GM12878 (cell line): ENCODE results near the gene WDR91. TPM values are rescaled to one million over a fixed set of nuclear protein-coding genes. Genes with fewer than 3 reads are reported as not detected.

ENCODE experiments used
- ATAC-seq: fragments of 200-7000 bp; cut with Tn5 transposase; 3 replicates; pipeline ENCODE4 v1.9.1; 2020; ENCODE audit warnings: mild to moderate bottlenecking, moderate library complexity
- BruUV-seq: library from RNA; stranded (reverse); fragments of 400-500 nt; replicated peaks from 2 replicates; lab custom pipeline; 2021; lab: Mats Ljungman, UMichigan
- CTCF ChIA-PET: fragments of 300-600 bp; sonication (Branson Sonifier 250); formaldehyde crosslinking; extraction: SDS; loops from one replicate; lab custom pipeline; 2021; ENCODE audit warnings: inconsistent platforms; lab: Yijun Ruan, JAX
- POLR2A ChIA-PET: fragments of 350-600 bp; formaldehyde crosslinking; extraction: SDS; loops from one replicate; lab custom pipeline; 2021; ENCODE audit warnings: inconsistent platforms; lab: Charles Lee
- RAD21 ChIA-PET: fragments of 300-600 bp; sonication (Branson Sonifier 250); formaldehyde crosslinking; loops from one replicate; lab custom pipeline; 2023; ENCODE audit warnings: antibody characterized with exemption; ENCODE audit not compliant: unreplicated experiment; lab: Charles Lee
- SMC1A ChIA-PET: fragments of 300-600 bp; sonication (Branson Sonifier 250); formaldehyde crosslinking; loops from one replicate; lab custom pipeline; 2023; ENCODE audit not compliant: unreplicated experiment, uncharacterized antibody; lab: Charles Lee
- DNase-seq: peaks from one replicate; pipeline ENCODE4 v3.0.0-alpha.2; 2011; ENCODE audit warnings: low read depth, low spot score
- FAIRE-seq: peaks from 3 replicates; lab custom pipeline; 2011; peaks lifted over from hg19 to GRCh38; lab: Jason Lieb, UNC
- H2AFZ ChIP-seq: 2 replicates; pipeline ENCODE4 v1.6.0; 2011; ENCODE audit warnings: low read depth, low read length, control low read depth; ENCODE audit not compliant: control insufficient read depth
- H3K27ac ChIP-seq: 2 replicates; pipeline ENCODE4 v1.5.1; 2011; ENCODE audit warnings: control low read depth; ENCODE audit not compliant: control insufficient read depth, insufficient read depth
- H3K27me3 ChIP-seq, 2 experiments: replicated peaks in 1 of 2; 2 replicates each; pipeline versions ENCODE4 v1.6.0 to v1.6.1; 2011; ENCODE audit warnings: low read length in 1 of 2; ENCODE audit not compliant: control insufficient read depth in 2 of 2, insufficient read depth in 2 of 2
- H3K36me3 ChIP-seq, 2 experiments: 2 replicates each; pipeline ENCODE4 v1.5.1; 2011; ENCODE audit warnings: low read length in 1 of 2; ENCODE audit not compliant: control insufficient read depth in 2 of 2, insufficient read depth in 2 of 2
- H3K4me1 ChIP-seq: 2 replicates; pipeline ENCODE4 v1.6.1; 2011; ENCODE audit warnings: mild to moderate bottlenecking, low read length, moderate library complexity, mixed read lengths; ENCODE audit not compliant: control insufficient read depth, insufficient read depth
- H3K4me2 ChIP-seq: 2 replicates; pipeline ENCODE4 v1.6.0; 2011; ENCODE audit warnings: control low read depth; ENCODE audit not compliant: control insufficient read depth, insufficient read depth
- H3K4me3 ChIP-seq: fragments of 200-600 bp; sonication (generic); 2 replicates; pipeline ENCODE4 v1.5.1; 2016
- H3K79me2 ChIP-seq: 2 replicates; pipeline ENCODE4 v1.6.0; 2011; ENCODE audit warnings: low read length; ENCODE audit not compliant: control insufficient read depth, insufficient read depth
- H3K9ac ChIP-seq: 2 replicates; pipeline ENCODE4 v1.8.0; 2011; ENCODE audit warnings: low read length, control low read depth, mixed read lengths; ENCODE audit not compliant: control insufficient read depth, insufficient read depth
- H3K9me3 ChIP-seq: replicated peaks from 3 replicates; pipeline ENCODE4 v1.5.1; 2011; ENCODE audit warnings: mild to moderate bottlenecking, low read length; ENCODE audit not compliant: control insufficient read depth, insufficient read depth
- H4K20me1 ChIP-seq: 2 replicates; pipeline ENCODE4 v1.6.0; 2011; ENCODE audit not compliant: control insufficient read depth, insufficient read depth
- BRCA1 ChIP-seq: IDR thresholded peaks from 2 replicates; pipeline ENCODE4 v1.6.1; 2011; ENCODE audit warnings: low read depth, low read length, improper control_type of control experiment
- CTCF ChIP-seq, 3 experiments: IDR thresholded peaks in 2 of 3; conservative IDR thresholded peaks in 1 of 3; 2 replicates each; pipeline ENCODE4 v1.5.1; 2011; ENCODE audit warnings: low read depth in 3 of 3, low read length in 3 of 3, mild to moderate bottlenecking in 3 of 3, control low read depth in 2 of 3, moderate library complexity in 2 of 3, inconsistent platforms in 1 of 3, mixed read lengths in 1 of 3; ENCODE audit not compliant: control insufficient read depth in 2 of 3, insufficient read depth in 1 of 3; ENCODE audit errors: extremely low read depth in 1 of 3
- SP1 ChIP-seq: IDR thresholded peaks from one replicate; pipeline ENCODE4 v1.6.1; 2011; ENCODE audit warnings: low read depth, low read length
- YY1 ChIP-seq: IDR thresholded peaks from 2 replicates; pipeline ENCODE4 v1.6.1; 2011; ENCODE audit warnings: low read depth, mild to moderate bottlenecking, low read length
- ZBTB33 ChIP-seq: fragments of 450-650 bp; IDR thresholded peaks from 2 replicates; pipeline ENCODE4 v1.6.1; 2017; ENCODE audit warnings: mild to moderate bottlenecking
- ZSCAN29 ChIP-seq: fragments of 450-650 bp; IDR thresholded peaks from 2 replicates; pipeline ENCODE4 v1.6.1; 2017; ENCODE audit warnings: mild to moderate bottlenecking, moderate library complexity
- WGBS: methylation state at CpG from one replicate; pipeline ENCODE4 v1.1.6; 2016; ENCODE audit warnings: low lambda C conversion rate; ENCODE audit not compliant: insufficient replicate concordance, insufficient coverage; ENCODE audit errors: missing lambda C conversion rate; 5-methylcytosine and 5-hydroxymethylcytosine counted together
- in situ Hi-C: fragments of 300-500 bp; cut with MboI; formaldehyde crosslinking; loops from 9 replicates; pipeline ENCODE4 v1.14.3; 2018; ENCODE audit warnings: mixed read lengths
- intact Hi-C: fragments of 100-400 bp; cut with micrococcal nuclease; formaldehyde crosslinking; loops from one replicate; pipeline ENCODE4 v1.14.2; 2022; ENCODE audit not compliant: unreplicated experiment
- polyA plus RNA-seq, 11 experiments: library from polyadenylated mRNA; depleted of rRNA in 4 of 11; unstranded in 6 of 11; stranded (reverse) in 5 of 11; fragments of >200 nt; fragmentation: Nextera tagmentation in 4 of 11; fragmentation: Illumina TruSeq in 1 of 11; extraction: Ambion mirVana in 4 of 11; extraction: Trizol in 1 of 11; gene quantifications; 1 replicate in 1 of 11; 2 replicates in 10 of 11; pipeline versions ENCODE4 v1.2.1 to v1.2.3, GENCODE V29; 2011 to 2016; ENCODE audit warnings: inconsistent platforms in 2 of 11, missing spikeins in 2 of 11, low read depth in 1 of 11
- total RNA-seq, 4 experiments: library from RNA; depleted of rRNA in 3 of 4; stranded (reverse); fragments of >200 nt in 3 of 4; fragmentation: Illumina TruSeq in 1 of 4; extraction: Trizol in 1 of 4; gene quantifications; 2 replicates each; pipeline versions ENCODE4 v1.2.1 to v1.2.3, GENCODE V29; 2013 to 2021

Gene WDR91
- total and polyA plus RNA-seq, 10 of the 15 experiments (the other 5 are each of a cell fraction or from before 2014, with no cell fraction given), result 7.6 to 83.3 (median 16.5) TPM

DNA sequence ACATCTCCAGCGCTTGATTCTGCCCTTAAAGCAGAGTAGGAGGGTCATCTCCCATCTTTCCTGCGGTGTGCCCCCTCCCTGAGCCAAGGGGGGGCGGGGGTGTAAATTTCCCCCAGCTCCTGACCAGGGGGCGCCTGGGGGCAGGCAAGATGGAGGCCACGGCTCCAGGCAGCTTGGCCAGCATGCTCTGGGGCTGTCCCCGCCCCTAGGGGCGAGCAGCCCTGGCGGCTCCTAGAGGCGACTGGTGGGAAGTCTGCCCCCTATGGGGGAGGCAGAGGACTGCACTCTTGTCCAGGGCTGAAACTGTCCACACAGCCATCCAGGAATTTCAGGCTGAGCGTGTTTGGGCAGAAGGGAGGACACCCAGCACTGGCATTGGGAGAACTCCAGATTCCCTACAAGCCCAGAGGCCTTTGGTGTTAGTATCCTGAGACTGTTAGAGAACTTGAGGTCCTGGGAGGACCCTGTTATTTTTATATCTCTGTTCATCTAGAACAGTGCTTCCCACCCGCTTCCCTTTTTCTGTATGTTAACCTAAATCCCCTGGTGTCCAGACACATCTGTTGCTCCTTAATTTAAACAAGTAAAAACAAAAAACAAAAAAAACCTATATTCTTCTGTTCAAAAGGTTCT is 26.9 kb upstream of the WDR91 start:
- SMC1A ChIA-PET, result interaction anchor here (1.0 to 2.3 kb wide), 2 partner anchors 21 to 28 kb away, joined by 3 to 16 read pairs; partner anchors contain the start of gene WDR91
- intact Hi-C loops, result no loop called here
- Histone ChIP-seq H3K4me2 (no peak overlapping the region), H3K4me3 (no peak overlapping the region), H3K36me3 (no peaks in the 10 kb centered on the region), H3K9me3 (no peaks in the 10 kb centered on the region; the same call in 2 of the 3 replicates), H3K27ac (no peak overlapping the region), H3K4me1 (peaks cover 14% of the 10 kb centered on the region), H4K20me1 (no peaks in the 10 kb centered on the region), H3K27me3 (no peaks in the 10 kb centered on the region), H3K79me2 (no peaks in the 10 kb centered on the region), H3K9ac (no peak overlapping the region), H2AFZ (no peak overlapping the region)
- RAD21 ChIA-PET, result interaction anchor here (1.6 kb wide), 1 partner anchor 50 kb away, joined by 4 read pairs; no protein-coding TSS in a partner anchor
- in situ Hi-C loops, result no loop called here
- no TSS peak for BruUV-seq
- peak; percentile 30; the same call in 2 of the 3 replicates for ATAC-seq
- TF ChIP-seq BRCA1, result no peak
- no peak for TF ChIP-seq SP1
- no peak for TF ChIP-seq ZSCAN29
- 0 out of 2 replicates have a peak, but pooled peaks have one; percentile 28 for TF ChIP-seq YY1
- peak; percentile 80 for TF ChIP-seq ZBTB33
- TF ChIP-seq CTCF (IDR thresholded peaks at IDR 0.05 in 2 of 3, conservative IDR thresholded peaks at IDR 0.05 in 1 of 3; ENCODE audit: control insufficient read depth in 2 of 3, extremely low read depth in 1 of 3, insufficient read depth in 1 of 3, low read depth in 3 of 3, low read length in 3 of 3), result peak in 2 of 3 experiments; percentile 49 to 56; a peak in 4 of 6 replicates
- POLR2A ChIA-PET, result interaction anchor here (1.0 to 4.0 kb wide), 3 partner anchors 14 to 65 kb away, joined by 3 to 30 read pairs (median 11); partner anchors contain the start of gene WDR91
- CTCF ChIA-PET, result interaction anchor here (0.8 to 4.3 kb wide), 6 partner anchors 8 to 36 kb away, joined by 3 to 18 read pairs (median 4); no protein-coding TSS in a partner anchor
- no peak for DNase-seq
- no peak for FAIRE-seq
- whole genome bisulfite sequencing, result 54% methylated on average over 11 of the region's 11 CpGs
